GM18909 (cell line): ENCODE data around the gene UBE2G2.

Experiments
- ATAC-seq: cut with Tn5 transposase; IDR thresholded peaks from one replicate; pipeline ENCODE4 v1.9.1; 2021; ENCODE audit warnings: mild to moderate bottlenecking; ENCODE audit not compliant: unreplicated experiment, poor library complexity

The UBE2G2 gene

GRCh38 chr21:44732956-44733355, 68.7 kb downstream of the UBE2G2 start:
- ATAC-seq: no peak

GRCh38 chr21:44732263-44732662, 69.4 kb downstream of the UBE2G2 start:
- ATAC-seq: no peak

GRCh38 chr21:44730951-44731579, 70.6 kb downstream of the UBE2G2 start:
- no peak for ATAC-seq

DNA sequence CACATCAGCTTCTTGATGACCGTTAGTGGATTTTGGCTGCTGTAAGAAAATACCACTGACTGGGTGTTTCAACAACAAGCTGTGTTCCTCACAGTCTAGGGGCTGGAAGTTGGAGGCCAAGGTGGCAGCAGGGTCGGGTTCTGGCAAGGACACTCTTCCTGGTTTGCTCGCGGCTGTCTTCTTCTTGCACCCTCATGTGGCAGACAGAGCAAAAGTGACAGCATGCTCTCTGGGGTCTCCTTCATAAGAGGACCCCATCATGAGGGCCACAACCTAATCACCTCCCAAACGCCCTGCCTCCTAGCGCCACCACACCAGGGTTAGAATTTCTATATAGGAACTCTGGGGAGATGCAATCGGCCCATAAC, 71.6 kb downstream of the UBE2G2 start:
- no peak for ATAC-seq

DNA sequence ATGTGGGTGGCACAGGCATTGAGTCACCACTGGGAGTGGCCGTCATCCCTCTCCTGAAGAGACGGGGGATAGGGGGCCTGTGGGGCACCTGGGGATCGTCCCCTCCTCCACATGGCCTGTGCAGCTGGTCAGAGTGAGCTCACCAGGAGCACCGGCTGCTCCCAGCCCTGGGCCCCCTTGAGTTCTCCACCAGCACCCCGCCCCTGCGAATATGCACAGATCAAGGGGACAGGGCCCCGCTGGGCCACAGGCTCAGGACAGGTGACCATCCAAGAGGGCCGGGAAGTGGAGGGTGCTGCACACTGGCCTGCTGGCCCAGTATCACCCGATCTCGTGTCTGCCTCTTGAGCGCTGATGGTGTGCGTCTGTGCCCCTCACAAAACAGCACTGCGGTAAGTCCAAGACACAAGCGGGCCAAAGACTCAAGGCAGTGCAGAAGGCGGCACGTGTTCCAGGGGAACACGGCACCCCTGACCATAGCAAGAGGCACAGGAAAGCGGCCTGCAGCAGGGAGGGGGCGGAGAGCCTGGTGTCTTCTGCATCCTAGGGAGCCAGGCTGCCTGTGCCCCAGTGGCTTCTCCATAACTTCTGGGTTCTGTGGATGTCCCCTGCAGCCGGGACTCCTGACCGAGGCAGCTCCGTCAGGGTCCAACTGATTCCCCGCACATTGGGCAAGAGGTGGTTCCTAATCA, 72.1 kb downstream of the UBE2G2 start:
- no peak for ATAC-seq

GRCh38 chr21:44728716-44729115, 72.9 kb downstream of the UBE2G2 start:
- ATAC-seq: no peak

DNA sequence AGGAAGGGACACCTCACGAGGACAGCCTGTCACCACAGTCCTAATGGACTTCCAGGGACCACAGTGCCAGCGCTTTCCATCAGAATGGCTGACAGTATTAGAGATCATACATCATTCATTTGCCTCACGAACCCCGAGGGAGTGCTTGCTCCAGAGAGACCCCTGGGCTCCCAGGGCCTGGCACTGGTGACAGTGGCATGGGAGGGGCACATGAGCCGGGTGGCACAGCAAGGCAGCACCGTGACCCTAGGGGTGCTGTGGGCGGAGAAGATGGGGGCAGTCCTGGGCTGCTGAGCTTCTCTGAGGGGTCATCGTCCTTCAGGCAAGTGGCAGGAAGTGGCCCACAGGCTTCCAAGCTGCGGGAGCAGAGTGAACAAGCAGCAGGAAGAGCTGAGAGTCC, 73.9 kb downstream of the UBE2G2 start:
- no peak for ATAC-seq

- no peak for ATAC-seq
Measured at GRCh38 chr21:44727321-44727720, 74.3 kb downstream of the UBE2G2 start.

DNA sequence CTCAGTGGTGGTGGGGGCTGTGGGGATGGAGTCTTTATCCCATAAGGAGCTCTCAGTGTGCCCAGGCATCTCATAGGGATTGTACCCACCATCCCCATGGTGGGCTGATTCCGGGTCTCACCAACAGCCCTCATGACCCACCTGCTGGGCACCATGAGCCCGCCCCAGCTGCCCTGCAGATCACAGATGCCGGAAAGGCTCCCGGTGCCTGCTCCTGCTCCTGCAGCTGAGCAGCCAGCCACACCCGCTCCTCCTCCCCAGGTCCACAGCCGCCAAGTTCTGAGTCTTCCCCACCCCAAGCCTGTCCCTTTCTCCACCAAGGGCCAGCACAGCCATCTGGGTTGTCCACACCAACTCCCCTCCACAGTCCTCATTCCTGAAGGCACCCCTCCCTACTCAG, 74.8 kb downstream of the UBE2G2 start:
- ATAC-seq: no peak

DNA sequence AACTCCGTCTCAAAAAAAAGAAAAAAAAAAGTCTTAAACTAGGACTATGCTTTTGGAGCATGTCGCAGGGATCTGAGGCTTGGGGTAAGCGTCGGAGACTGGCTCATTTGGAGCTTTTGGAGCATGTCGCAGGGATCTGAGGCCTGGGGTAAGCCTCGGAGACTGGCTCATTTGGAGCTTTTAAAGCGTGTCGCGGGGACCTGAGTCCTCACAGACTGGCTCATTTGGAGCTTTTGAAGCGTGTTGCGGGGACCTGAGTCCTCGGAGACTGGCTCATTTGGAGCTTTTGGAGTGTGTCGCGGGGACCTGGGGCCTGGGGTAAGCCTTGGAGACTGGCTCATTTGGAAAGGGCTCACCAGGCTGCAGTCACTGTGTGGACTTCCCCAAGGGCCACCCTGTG, 76.7 kb downstream of the UBE2G2 start:
- no peak for ATAC-seq

GRCh38 chr21:44724196-44724595, 77.4 kb downstream of the UBE2G2 start:
- no peak for ATAC-seq

GRCh38 chr21:44723177-44724131, 78.2 kb downstream of the UBE2G2 start:
- no peak for ATAC-seq

- no peak for ATAC-seq
Measured at GRCh38 chr21:44722731-44723130, 78.9 kb downstream of the UBE2G2 start.

DNA sequence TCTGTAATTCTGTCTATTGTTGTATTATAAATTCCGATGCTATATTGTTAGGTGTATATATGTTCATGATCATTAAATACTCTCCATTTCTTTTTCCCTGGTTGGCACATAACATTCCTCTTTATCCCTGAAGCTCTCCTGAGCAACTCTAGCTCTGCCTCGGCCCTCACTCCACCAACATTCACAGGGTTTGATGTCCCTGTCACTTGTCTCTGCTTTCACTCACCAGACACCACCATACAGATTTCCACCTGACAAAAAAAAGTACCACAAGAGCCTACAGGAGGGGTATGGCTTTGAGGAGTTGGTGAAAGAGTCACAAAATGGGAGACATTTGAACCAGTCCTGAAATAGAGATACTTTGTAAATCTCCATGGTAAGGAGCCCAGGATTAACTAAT, 81.5 kb downstream of the UBE2G2 start:
- ATAC-seq: no peak
